ENCODE results near the gene STARD10. TPM values are rescaled to one million over a fixed set of nuclear protein-coding genes. Genes with fewer than 3 reads are reported as not detected.

STARD10 gene
- total and polyA plus RNA-seq, 2 of the 8 experiments (the other 6 are each of a cell fraction or from before 2014, with no cell fraction given) = 23.7 to 35.7 TPM

- 82% methylated on average over 13 of the region's 15 CpGs; no CpG with 5 or more reads in 1 of the 2 experiments for WGBS, 2 experiments (ENCODE audit: extremely low coverage in 1 of 2, insufficient coverage in 1 of 2, insufficient read length in 1 of 2, insufficient replicate concordance in 2 of 2, low coverage in 1 of 2, low lambda C conversion rate in 2 of 2, missing lambda C conversion rate in 1 of 2)
- H2AFZ ChIP-seq (ENCODE audit: low read length) = no peak overlapping the region
- H3K23ac ChIP-seq (ENCODE audit: insufficient read length) = no peak overlapping the region
- no peak overlapping the region for H4K5ac ChIP-seq (ENCODE audit: insufficient read length, low read depth, low read length)
- H3K4me3 ChIP-seq (ENCODE audit: extremely low read depth in 1 of 4, insufficient read depth in 2 of 4, low read depth in 3 of 4, low read length in 4 of 4) = no peak overlapping the region
- H4K20me1 ChIP-seq (replicated peaks in 1 of 2; ENCODE audit: control insufficient read depth in 1 of 2, insufficient read depth in 2 of 2, low read length in 2 of 2) = peaks cover 0 to 2% of the 10 kb centered on the region in 2 experiments
- H2BK12ac ChIP-seq (ENCODE audit: low read depth, low read length) = 0 out of 2 replicates have a peak overlapping the region, but pooled peaks have one; percentile 27
- FAIRE-seq (no peak), DNase-seq (ENCODE audit: low read depth in 1 of 2, low spot score in 2 of 2) (no peak)
- H2AK5ac ChIP-seq (ENCODE audit: low read depth, low read length) = no peak overlapping the region
- H3K36me3 ChIP-seq (ENCODE audit: control insufficient read depth in 2 of 4, insufficient read depth in 4 of 4, low read length in 3 of 4) = no peaks in the 10 kb centered on the region; a peak in 1 of 8 replicates
- no peak overlapping the region for H4K91ac ChIP-seq (replicated peaks; ENCODE audit: insufficient read length, low read length)
- H2BK20ac ChIP-seq (ENCODE audit: low read length) = no peak overlapping the region
- ChIA-PET CTCF (ENCODE audit: partially characterized antibody) (interaction anchor here (0.6 to 11.9 kb wide), 6 partner anchors 20 to 1413 kb away, joined by 3 to 258 read pairs (median 4); no protein-coding TSS in a partner anchor), POLR2A (ENCODE audit: partially characterized antibody) (interaction anchor here (1.0 to 1.4 kb wide), 3 partner anchors 10 to 101 kb away, joined by 3 read pairs; no protein-coding TSS in a partner anchor)
- H3K4me2 ChIP-seq (ENCODE audit: insufficient read depth in 1 of 2, low read depth in 2 of 2, low read length in 2 of 2) = no peak overlapping the region
- H3K4me1 ChIP-seq (replicated peaks in 1 of 4; ENCODE audit: control insufficient read depth in 3 of 4, insufficient read depth in 4 of 4, low read length in 3 of 4) = peaks cover 0 to 7% (median 4%) of the 10 kb centered on the region in 4 experiments; a peak in 5 of 7 replicates
- H3K9me3 ChIP-seq (ENCODE audit: insufficient read depth in 2 of 2, low read depth in 1 of 2, low read length in 1 of 2) = no peaks in the 10 kb centered on the region
- H3K27ac ChIP-seq (ENCODE audit: low read depth, low read length) = no peak overlapping the region
- no peak overlapping the region for H3K18ac ChIP-seq (ENCODE audit: extremely low read depth, low read length)
- no peak overlapping the region for H3K9ac ChIP-seq (replicated peaks in 1 of 4; ENCODE audit: extremely low read depth in 1 of 4, low read depth in 3 of 4, low read length in 3 of 4)
- peaks cover 0 to 13% (median 9%) of the 10 kb centered on the region in 4 experiments; a peak in 6 of 7 replicates for H3K27me3 ChIP-seq (replicated peaks in 1 of 4; ENCODE audit: control insufficient read depth in 3 of 4, extremely low read depth in 1 of 4, insufficient read depth in 3 of 4, low read length in 3 of 4)
- H3K56ac ChIP-seq (replicated peaks; ENCODE audit: insufficient read length, low read depth, low read length) = no peak overlapping the region
- no peak overlapping the region for H4K8ac ChIP-seq (ENCODE audit: extremely low read depth, insufficient read depth, low read length)
- H2BK120ac ChIP-seq (replicated peaks; ENCODE audit: low read depth, low read length) = no peak overlapping the region
- no peaks in the 10 kb centered on the region for H3K79me2 ChIP-seq (ENCODE audit: control insufficient read depth in 1 of 2, insufficient read depth in 2 of 2, low read length in 2 of 2)
- H3K79me1 ChIP-seq (ENCODE audit: low read depth, low read length) = no peaks in the 10 kb centered on the region
- peaks cover 11% of the 10 kb centered on the region for H3K23me2 ChIP-seq (ENCODE audit: low read depth, low read length)
- no peak overlapping the region for H3K4ac ChIP-seq (replicated peaks; ENCODE audit: insufficient read length, low read depth, low read length)
- no peak overlapping the region for H2BK15ac ChIP-seq (ENCODE audit: low read length)
- H3K14ac ChIP-seq (ENCODE audit: insufficient read length) = no peak overlapping the region
- H2BK5ac ChIP-seq (ENCODE audit: low read depth, low read length) = no peak overlapping the region
- TF ChIP-seq CHD2 (IDR thresholded peaks at IDR 0.05; ENCODE audit: low read length) (no peak), TAF7 (optimal IDR thresholded peaks at IDR 0.05; ENCODE audit: borderline replicate concordance, low read depth, low read length) (no peak), SP2 (IDR thresholded peaks at IDR 0.05; ENCODE audit: low read length) (no peak), MAX (IDR thresholded peaks at IDR 0.05) (no peak), SAP30 (IDR thresholded peaks at IDR 0.05; ENCODE audit: insufficient read depth, insufficient replicate concordance, low read length) (no peak), RAD21 (IDR thresholded peaks at IDR 0.05 in 1 of 2, conservative IDR thresholded peaks at IDR 0.05 in 1 of 2; ENCODE audit: low read depth in 2 of 2, low read length in 2 of 2) (no peak), KDM1A (IDR thresholded peaks at IDR 0.05; ENCODE audit: borderline replicate concordance, low read length) (no peak), POLR2A (IDR thresholded peaks at IDR 0.05; ENCODE audit: control extremely low read depth in 1 of 2, low read depth in 2 of 2, low read length in 2 of 2) (no peak), RBBP5 (IDR thresholded peaks at IDR 0.05; ENCODE audit: borderline replicate concordance, low read depth, low read length) (no peak), ATF2 (IDR thresholded peaks at IDR 0.05; ENCODE audit: low read length) (no peak)
Measured at GRCh38 chr11:72826191-72826941, 32.5 kb upstream of the STARD10 start.

Data from H1 (cell line).